ENCODE results near the gene RPS6KA5. TPM values are rescaled to one million over a fixed set of nuclear protein-coding genes. Genes with fewer than 3 reads are reported as not detected.
"Not testable (repeated sequence)": the region's sequence is repeated elsewhere in the genome, so short reads cannot be mapped to it uniquely, and the experiment has no call there.

RPS6KA5 gene
- total RNA-seq, 1 experiment from 2014 or later: 24.2 TPM

GRCh38 chr14:90981636-90982035 lies 78.8 kb downstream of the RPS6KA5 start:
- Histone ChIP-seq H3K9me2 (ENCODE audit: insufficient read depth) (no peaks in the 10 kb centered on the region), H3K27me3 (ENCODE audit: insufficient read depth, low read length) (no peaks in the 10 kb centered on the region), H3K9ac (ENCODE audit: low read length) (no peak overlapping the region), H3K79me2 (ENCODE audit: insufficient read depth, low read length) (peaks cover under 1% of the 10 kb centered on the region; the same call in 1 of the 2 replicates), H3K9me3 (ENCODE audit: control insufficient read depth in 1 of 2, insufficient read depth in 1 of 2, low read depth in 1 of 2, low read length in 2 of 2) (no peaks in the 10 kb centered on the region), H3K36me3 (ENCODE audit: control insufficient read depth in 1 of 2, insufficient read depth in 2 of 2, low read length in 2 of 2) (0 out of 4 replicates have a peak, but pooled peaks cover 0 to 3% of the 10 kb centered on the region in 2 experiments), H3K27ac (ENCODE audit: low read depth, low read length) (no peak overlapping the region), H2AFZ (ENCODE audit: low read depth, low read length, poor library complexity, severe bottlenecking) (no peak overlapping the region), H3K4me1 (ENCODE audit: control insufficient read depth in 1 of 2, insufficient read depth in 2 of 2, low read length in 2 of 2) (peaks cover 7 to 21% of the 10 kb centered on the region in 2 experiments), H3K4me3 (replicated peaks in 1 of 2; ENCODE audit: low read depth in 1 of 2, low read length in 2 of 2) (no peak overlapping the region), H4K20me1 (ENCODE audit: insufficient read depth) (no peaks in the 10 kb centered on the region), H3K4me2 (ENCODE audit: low read length) (no peak overlapping the region)
- ATAC-seq (no peak), DNase-seq (ENCODE audit: low read depth, low spot score) (no peak)
- POLR2A ChIA-PET: no interaction called here
- CTCF ChIA-PET: no interaction called here
- RAD21 ChIA-PET (ENCODE audit: low non-redundant PET in 1 of 2, low total read pairs in 2 of 2, uncharacterized antibody in 2 of 2, unreplicated experiment in 2 of 2): no interaction called here
- BruUV-seq (replicated peaks): no TSS peak
- intact Hi-C loops (cut with micrococcal nuclease): no loop called here
- TF ChIP-seq EZH2 (IDR thresholded peaks at IDR 0.05): no peak
- TF ChIP-seq POLR2AphosphoS5 (IDR thresholded peaks at IDR 0.05; ENCODE audit: low read depth, low read length): no peak
- no peak for TF ChIP-seq EGR1 (IDR thresholded peaks at IDR 0.05; ENCODE audit: low read depth)
- no peak for TF ChIP-seq ZFX (IDR thresholded peaks at IDR 0.05)
- no peak for TF ChIP-seq ELF1 (IDR thresholded peaks at IDR 0.05; ENCODE audit: borderline replicate concordance, low read depth)
- TF ChIP-seq SRF (IDR thresholded peaks at IDR 0.05; ENCODE audit: low read depth): no peak
- no peak for TF ChIP-seq SP1 (IDR thresholded peaks at IDR 0.05; ENCODE audit: low read depth)
- TF ChIP-seq RAD21 (IDR thresholded peaks at IDR 0.05; ENCODE audit: low read depth): no peak
- no peak for TF ChIP-seq YY1 (IDR thresholded peaks at IDR 0.05; ENCODE audit: extremely low read depth, insufficient replicate concordance, low read depth, low read length)
- TF ChIP-seq ZNF274 (IDR thresholded peaks at IDR 0.05; ENCODE audit: low read depth, low read length): no peak
- TF ChIP-seq, protein P1, sequence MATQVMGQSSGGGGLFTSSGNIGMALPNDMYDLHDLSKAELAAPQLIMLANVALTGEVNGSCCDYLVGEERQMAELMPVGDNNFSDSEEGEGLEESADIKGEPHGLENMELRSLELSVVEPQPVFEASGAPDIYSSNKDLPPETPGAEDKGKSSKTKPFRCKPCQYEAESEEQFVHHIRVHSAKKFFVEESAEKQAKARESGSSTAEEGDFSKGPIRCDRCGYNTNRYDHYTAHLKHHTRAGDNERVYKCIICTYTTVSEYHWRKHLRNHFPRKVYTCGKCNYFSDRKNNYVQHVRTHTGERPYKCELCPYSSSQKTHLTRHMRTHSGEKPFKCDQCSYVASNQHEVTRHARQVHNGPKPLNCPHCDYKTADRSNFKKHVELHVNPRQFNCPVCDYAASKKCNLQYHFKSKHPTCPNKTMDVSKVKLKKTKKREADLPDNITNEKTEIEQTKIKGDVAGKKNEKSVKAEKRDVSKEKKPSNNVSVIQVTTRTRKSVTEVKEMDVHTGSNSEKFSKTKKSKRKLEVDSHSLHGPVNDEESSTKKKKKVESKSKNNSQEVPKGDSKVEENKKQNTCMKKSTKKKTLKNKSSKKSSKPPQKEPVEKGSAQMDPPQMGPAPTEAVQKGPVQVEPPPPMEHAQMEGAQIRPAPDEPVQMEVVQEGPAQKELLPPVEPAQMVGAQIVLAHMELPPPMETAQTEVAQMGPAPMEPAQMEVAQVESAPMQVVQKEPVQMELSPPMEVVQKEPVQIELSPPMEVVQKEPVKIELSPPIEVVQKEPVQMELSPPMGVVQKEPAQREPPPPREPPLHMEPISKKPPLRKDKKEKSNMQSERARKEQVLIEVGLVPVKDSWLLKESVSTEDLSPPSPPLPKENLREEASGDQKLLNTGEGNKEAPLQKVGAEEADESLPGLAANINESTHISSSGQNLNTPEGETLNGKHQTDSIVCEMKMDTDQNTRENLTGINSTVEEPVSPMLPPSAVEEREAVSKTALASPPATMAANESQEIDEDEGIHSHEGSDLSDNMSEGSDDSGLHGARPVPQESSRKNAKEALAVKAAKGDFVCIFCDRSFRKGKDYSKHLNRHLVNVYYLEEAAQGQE (IDR thresholded peaks at IDR 0.05; ENCODE audit: low read depth): no peak
- no peak for TF ChIP-seq JUND (IDR thresholded peaks at IDR 0.05)
- TF ChIP-seq, protein P2, sequence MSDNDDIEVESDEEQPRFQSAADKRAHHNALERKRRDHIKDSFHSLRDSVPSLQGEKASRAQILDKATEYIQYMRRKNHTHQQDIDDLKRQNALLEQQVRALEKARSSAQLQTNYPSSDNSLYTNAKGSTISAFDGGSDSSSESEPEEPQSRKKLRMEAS (IDR thresholded peaks at IDR 0.05): no peak
- TF ChIP-seq SIN3A (IDR thresholded peaks at IDR 0.05; ENCODE audit: low read depth): no peak
- TF ChIP-seq POLR2A (IDR thresholded peaks at IDR 0.05; ENCODE audit: borderline replicate concordance, extremely low read depth, insufficient read depth, insufficient read length): no peak

DNA sequence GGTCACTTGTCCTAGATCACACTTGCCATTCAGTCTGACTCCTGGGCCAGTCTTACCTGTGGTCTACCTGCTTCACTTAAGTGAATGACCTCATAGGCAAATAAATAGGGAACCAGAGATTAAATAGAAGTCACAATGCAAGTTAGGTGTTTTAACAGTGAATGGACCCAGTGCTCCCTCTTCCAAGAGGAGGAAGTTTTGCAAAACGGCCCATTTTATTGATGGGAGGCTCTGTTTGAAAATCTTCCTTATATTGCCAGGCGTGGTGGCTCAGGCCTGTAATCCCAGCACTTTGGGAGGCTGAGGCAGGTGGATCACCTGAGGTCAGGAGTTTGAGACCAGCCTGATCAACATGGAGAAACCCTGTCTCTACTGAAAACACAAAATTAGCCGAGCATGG lies 79.8 kb downstream of the RPS6KA5 start:
- H3K9me2 ChIP-seq (ENCODE audit: insufficient read depth); H3K36me3 ChIP-seq (ENCODE audit: control insufficient read depth in 1 of 2, insufficient read depth in 2 of 2, low read length in 2 of 2); intact Hi-C loops (cut with micrococcal nuclease); CTCF ChIA-PET; H4K20me1 ChIP-seq (ENCODE audit: insufficient read depth); DNase-seq (ENCODE audit: low read depth, low spot score); H3K27ac ChIP-seq (ENCODE audit: low read depth, low read length); ATAC-seq; RAD21 ChIA-PET (ENCODE audit: low non-redundant PET in 1 of 2, low total read pairs in 2 of 2, uncharacterized antibody in 2 of 2, unreplicated experiment in 2 of 2); H2AFZ ChIP-seq (ENCODE audit: low read depth, low read length, poor library complexity, severe bottlenecking); BruUV-seq (replicated peaks); H3K79me2 ChIP-seq (ENCODE audit: insufficient read depth, low read length); H3K9ac ChIP-seq (ENCODE audit: low read length); H3K4me3 ChIP-seq (replicated peaks in 1 of 2; ENCODE audit: low read depth in 1 of 2, low read length in 2 of 2); POLR2A ChIA-PET; H3K4me2 ChIP-seq (ENCODE audit: low read length); H3K9me3 ChIP-seq (ENCODE audit: control insufficient read depth in 1 of 2, insufficient read depth in 1 of 2, low read depth in 1 of 2, low read length in 2 of 2); H3K27me3 ChIP-seq (ENCODE audit: insufficient read depth, low read length): not testable (repeated sequence)
- peaks cover 3 to 18% of the 10 kb centered on the region in 2 experiments; a peak in 2 of 4 replicates for H3K4me1 ChIP-seq (ENCODE audit: control insufficient read depth in 1 of 2, insufficient read depth in 2 of 2, low read length in 2 of 2)

All from HCT116 (cell line).